ENCODE data around the gene DUSP22.

Gene DUSP22

DNA sequence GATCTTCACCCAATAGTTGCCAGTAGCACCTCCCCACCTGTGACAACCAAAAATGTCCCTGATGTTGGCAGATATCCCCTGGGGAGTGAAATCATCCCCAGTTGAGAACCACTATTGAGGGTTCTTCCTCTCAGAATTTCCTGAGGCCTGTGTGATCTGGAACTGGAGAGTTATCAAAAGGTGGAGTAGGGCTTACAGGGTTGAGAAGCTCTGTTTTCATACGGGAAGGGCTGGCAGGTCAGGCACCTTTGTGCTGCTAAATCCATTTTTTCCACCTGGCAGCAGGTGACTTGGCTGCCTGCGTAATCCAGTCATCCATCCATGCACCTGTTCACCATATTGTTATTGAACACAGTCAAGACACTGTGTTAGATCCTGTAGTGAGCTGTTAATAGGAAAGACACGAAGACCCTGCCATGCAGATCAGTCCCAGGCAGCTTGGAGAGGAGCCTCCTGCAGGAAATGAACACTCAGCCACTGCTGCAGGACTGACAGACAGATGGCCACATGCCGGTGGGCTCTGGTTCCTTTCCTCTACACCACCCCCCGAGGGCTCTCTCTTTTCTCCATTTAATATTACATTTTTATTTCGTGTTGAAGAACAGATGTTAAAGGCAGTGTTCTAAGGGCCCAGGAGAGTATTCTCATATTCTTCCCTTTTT lies 5.4 kb downstream of the DUSP22 start:
- DNase-seq: no peak

DNA sequence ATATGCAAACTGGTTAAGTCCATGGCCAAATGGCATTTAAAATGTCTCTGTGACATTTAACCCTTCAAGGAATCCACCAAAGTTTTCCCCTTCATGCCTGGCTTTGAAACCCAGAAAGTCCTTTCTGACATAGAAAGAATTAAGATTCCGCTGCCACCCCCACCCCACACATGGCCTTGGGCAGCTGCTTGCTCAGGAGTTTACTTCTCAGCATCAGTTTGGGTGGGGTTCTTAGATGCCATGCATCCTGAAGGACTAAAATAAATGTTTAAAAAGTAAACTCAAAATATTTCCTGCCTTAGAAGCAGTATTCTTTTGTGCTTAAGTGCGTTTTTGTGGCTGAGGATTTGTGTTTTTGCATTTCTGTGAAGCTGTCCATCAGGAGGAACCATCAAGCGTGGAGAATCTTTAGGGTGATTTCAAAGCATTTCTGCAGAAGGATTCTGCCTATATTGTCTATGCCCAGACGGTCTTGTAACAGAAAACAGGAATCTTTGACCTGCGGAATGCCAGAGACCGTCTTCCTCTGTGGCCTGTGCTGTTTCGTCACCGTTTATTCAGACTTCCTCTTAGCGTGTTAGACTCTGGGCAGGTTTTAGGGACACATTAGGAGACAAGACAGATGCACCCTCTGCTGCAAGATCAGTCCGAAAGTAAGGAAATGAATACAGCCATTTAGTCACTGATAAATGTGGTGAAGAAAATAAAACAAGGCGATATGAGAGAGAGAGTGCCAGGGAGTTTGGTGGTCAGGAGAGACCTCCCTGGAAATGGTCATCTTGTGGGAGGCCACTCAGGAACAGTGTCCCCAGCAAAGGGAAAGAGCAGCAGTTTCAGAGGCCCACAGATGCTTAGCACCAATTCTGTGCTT lies 6.2 kb downstream of the DUSP22 start:
- no peak for DNase-seq

DNA sequence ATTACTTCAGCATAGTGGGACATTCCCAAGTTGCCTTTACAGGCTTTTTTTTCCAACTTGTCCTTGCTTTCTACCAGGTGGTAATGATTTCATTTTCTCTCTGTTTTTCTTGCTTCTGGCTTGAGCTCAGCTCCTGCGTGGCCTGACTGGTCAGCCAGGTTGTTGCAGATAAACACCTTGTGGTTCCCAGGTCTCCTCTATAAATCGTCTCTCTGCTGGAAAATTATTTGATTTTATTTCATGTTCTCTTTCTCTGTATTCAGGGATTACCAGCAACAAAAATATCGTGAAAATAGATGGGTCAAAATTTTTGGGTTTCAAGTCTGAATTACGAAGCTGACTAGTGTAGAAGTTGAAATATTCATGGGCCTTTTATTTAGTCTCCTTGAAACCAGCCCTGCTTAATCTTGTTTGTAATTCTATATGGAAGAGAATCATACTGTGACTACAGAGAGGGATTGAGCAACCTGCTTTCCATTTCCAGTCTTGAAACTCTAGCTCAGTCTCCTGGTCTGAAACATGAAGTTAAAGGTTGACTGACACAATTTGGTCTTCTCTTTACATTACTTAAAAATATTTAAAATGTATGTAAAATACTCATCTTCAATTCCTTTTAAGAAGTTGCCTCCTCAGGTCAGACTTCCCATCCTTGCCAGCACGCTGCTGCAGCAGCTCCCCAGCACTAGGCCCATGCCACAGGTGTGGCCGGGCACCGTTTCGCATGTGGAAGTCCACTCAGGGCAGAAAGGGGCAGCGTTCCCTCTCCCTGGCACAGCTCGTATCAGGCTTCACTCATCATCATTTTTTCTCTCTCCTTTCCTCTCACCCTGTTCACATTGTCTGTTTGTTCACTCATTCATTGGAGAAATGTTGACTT lies 7.1 kb downstream of the DUSP22 start:
- DNase-seq: no peak

DNA sequence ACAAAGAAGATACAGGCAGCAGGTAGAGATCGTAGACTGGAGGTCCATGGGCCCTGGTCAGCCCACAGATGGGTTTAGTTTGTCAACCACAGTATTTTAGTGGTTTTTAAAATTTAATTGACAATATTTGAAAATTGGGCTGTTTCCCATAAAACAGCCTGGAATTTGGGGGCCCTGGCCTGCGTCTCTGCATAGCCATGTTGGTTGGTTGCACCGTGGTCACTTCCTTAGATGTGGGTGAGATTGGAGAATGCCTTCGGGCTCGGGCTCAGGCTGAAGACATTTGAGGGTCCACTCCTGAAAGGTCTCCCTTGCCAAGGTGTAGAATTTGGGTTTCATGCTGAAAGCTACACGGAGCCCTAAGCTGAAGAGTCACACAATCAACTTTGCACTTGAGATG lies 7.7 kb downstream of the DUSP22 start:
- no peak for DNase-seq

DNA sequence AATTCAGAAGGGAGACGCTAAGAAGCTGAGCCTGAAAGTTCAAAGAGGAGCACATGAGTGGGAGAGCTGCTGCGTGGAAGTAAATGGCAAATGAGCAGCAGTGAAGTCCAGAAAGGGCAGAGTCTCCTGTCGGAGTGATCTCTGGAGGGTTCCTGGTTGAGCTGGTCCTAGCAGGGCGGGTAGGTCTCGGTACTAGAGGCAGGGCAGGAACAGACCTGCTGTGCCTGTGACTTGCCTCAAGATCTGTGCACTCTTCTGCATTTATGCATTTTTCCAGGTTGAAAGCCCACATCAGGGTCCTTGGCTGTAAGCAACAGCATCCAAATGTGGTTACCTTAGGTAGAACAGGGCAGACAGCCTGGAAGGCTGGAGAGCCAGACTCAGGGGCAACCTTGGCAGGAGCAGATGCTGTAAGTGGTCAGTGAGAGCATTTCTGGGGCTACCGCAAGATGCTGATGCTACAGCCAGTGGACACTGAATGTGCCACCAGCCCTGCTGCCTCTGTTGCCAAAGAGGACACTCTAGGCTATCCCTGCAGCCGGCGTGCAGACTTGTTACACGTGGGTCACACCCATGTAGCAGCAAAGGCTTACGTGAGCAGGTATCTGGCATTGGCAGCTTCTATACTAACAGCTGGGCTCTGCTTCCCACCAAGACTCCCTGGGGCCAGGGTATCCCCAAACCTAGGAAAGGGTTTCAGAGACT lies 8.4 kb downstream of the DUSP22 start:
- no peak for DNase-seq

DNA sequence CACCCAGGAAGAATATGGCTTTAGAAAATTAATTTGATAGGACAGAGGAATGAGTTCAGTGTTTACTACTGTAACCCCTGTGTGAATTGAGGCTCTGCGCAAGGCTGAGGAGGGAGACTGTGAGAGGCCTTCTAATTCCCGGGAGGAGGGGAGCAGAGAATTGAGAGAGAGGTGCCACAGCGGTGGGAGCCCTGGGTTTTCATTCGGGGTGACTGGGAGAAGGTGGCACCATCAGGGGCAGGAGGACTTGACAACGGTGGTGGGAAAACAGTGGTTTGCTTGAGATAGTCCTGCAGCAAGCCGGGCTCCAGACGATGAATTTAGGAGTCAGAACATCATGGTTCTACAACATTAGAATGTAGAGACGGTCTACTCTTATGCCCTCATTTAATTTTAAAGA lies 9.2 kb downstream of the DUSP22 start:
- no peak for DNase-seq

DNA sequence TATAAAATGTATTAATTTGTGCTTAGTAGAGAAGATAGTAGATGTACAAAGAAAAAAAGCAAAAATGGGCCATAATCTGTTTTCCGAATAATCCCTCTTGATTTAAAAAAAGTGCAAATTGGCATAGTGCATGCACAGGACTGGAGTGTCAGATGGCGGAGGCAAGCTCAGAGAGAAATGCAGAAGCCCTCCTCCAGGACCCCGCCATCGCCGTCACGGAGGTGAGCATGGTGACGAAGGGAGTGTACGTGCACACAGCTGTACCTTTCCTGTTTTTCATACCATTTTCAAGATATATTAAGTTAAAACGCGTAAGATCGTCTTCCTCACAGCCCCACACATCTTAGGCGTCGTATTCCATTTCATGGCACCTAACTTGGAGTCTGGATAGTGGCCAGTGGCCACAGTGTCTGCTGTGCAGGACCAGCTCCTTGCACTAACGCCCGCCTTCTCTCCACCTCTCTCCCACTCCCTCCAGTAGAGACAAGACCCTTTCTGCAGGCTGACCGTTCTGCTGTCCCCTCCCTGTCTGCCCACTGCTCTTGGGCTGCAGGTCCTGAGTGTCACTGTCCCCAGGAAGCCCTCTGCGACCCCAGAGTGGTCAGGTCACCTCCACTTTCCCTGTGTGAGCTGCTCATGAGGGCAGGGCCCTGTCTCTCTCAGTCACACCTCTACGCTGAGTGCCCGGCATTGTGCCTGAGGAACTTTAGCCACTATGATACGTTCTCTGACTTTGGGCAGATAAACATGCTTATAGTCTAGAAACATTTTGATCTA lies 9.8 kb downstream of the DUSP22 start:
- DNase-seq: no peak

DNA sequence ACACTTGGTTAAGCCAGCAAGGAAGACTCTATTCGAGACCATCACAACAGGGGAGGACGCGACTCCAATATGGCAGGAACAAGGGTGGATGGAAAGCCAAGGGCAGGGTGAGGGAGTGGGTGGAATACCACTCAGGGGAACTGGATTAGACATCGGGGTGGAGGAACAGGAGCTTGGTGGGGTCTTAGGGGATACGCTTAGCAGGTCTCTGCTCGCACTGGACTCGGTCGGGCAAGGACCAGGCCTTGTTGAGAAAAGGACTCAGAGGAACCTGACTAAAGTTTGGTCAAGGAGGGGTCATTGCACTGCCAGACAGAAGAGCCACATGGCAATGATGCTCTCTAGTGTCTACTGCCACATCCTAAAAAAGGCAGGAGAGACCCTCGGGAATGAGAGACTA lies 10.5 kb downstream of the DUSP22 start:
- no peak for DNase-seq

DNA sequence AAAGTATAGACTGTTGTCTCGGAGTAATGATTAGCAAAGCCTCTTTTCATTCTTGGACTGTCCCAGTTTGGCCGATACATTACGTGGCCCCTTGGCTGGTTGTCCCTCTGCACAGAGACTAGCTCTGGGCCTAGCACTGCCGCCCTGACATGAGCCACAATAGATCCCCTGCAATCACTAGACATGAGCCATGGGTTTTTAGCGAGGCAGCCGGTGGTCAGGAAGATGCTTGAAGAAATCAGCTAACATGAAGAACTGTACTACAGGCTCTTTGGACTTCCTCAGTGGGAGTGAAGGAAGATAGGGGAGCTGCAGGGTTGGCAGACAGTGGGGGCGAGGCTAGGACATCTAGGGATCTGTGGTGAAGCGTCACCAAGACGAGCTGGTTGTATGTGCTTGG lies 11.0 kb downstream of the DUSP22 start:
- no peak for DNase-seq

DNA sequence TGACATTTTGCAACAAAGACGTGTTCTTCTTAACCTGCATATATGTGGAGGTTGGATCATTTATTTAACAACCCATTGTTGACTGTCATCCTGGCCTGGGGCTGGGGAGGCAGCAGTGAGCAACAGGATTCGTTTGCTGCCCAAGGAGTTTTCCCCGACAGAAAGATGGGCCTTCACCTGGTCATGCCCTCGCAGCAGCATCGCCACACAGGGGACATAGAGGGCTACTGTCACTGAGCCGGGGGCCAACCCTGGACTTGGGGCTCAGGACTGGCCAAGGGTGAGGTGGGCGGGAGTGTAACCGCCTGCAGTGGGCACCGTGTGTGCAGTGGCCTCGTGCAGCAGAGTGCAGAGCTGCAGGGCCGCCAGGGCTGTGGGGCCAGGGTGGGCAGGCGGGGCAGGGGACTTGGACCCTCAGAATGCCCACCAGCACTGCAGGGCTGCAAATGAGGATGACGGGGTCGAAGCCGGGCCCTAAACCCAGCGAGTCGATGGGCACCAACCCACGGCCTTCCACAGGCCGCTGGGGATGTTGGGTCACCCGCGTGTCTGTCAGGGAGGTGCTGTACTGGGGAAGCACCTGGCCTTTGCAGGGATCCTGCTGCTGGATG lies 11.8 kb downstream of the DUSP22 start:
- DNase-seq: no peak

DNA sequence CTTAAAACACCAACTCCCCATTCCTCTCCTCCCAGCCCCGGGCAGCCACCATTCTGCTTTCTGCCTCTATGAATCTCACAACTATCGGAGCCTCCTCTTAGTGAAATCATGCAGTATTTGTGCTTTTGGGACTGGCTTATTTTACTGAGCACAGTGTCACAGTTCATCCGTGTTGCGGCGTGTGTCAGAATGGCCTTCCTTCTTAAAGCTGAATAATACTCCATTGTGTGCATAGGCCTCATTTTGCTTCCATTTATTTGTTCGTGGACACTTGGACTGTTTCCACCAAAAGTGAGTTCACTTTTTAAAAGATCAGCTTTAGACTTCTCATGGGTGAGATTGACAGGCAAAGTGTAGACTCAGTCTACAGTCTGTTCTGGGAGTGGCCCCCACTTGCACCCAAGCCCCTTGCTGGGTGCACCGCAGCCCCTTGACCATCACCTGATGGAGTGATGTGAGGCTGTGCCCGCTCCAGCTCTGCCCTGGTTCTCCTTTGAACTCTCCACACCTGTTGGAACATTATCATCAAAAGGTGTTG lies 12.6 kb downstream of the DUSP22 start:
- DNase-seq: no peak

DNA sequence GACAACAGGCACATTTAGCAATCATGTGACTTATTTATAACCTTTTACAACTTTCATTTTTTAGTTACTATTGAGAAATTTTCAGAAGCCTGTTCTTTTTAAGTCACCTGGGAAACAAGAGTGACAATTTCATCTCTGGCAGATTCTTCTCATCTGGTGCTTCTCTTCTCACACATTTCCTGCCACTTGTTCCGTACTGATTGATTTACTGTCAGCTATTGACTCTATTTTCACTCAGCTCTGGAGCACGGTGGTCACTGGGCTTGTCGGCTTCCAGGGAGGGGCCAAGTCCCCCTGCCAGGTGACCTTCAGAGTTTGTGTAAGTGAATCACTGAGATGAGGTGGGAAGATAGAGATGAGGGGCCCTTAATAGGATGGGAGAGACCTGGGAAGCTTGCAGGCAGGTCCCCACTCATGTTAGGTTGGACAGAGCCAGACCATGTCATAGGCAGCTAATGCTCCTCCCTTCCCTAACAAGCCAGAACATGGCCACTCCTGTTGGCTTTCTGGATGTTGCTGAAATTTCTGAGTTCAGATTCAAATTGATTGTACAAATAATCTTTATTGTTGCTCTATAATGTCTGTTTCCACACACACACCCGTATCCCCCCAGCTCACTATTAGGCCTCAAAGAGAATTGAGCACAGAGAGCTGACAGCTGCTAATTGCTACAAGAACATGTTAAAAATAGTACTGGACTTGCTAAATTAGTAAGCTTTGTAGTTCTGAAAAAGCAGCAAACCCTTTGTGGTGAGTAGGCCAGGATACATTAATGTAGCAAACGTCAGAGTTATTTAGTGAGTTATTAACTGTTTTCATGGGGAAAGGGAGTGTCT lies 13.3 kb downstream of the DUSP22 start:
- no peak for DNase-seq

DNA sequence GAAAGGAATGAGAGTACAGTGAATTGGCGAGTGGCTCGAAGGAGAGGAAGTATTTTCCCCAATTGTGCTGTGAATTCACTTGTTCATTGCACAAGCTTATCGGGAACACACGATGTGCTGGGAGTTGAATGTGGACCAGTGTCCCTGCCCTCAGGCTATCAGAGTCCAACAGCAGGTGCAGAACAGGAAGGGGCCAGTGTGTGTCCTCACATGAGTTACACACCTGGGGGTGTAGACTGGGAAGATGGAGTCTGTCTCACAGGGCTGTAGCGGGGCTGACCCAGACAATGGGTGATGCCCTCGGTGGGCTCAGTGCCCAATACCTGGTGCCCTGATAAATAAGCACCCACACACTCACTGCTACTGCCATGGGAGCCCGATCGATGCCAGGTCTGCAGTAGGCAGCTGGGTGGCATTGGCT lies 14.4 kb downstream of the DUSP22 start:
- DNase-seq: no peak

DNA sequence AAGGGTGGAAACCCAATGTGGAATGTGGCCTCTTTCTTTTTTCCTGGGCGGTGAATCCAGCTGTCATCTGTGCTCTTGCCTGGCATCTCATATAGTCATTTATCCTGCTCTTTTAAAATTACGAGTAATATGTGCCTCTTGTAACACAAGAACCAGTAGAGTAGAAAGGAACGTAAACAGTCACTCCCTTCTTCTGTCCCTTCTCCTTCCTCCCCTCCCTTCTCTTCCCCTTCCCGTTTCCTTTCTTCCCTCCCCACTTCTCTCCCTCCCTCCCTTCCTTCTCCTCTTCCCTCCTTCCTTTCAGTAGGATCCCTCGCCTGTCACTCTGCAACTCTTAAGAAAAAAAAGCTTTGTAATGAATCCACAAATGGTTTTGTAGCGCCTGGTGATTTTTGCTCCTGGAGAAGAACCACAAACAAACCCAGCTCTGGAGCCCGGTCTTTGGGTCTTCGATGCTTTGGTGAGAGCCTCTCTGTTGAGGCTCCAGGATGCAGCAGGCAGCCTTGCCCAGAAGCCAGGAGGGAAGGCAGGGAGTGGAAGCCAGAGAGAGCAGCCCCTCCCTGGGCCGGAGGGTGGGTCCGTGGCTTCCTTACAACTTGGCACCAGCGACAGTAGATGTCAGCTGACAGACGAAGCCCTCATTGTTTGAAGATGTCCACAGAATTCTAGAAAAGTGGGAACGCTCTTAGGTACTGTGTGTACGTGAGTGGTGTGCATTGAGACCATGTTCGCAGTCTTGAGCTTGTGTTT lies 15.0 kb downstream of the DUSP22 start:
- DNase-seq: no peak

DNA sequence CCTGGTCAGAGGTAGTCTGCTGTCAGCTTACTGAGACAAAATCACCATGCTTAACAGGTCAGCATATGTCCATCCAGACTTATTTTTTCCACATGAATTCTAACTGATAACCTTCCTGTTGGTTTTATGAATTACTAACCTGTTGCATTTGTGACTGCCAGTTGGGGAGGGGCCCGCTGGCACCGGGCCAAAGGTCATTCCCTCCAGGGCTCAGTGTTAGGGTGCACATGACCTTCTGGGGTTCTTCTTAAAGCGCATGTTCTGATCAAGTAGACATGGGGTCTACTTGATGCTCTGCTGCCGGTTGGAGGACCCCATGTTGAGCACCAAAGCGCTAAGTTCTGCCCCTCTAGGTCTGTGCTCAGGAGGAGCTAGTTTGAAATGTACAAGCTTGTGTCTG lies 15.6 kb downstream of the DUSP22 start:
- DNase-seq: no peak

DNA sequence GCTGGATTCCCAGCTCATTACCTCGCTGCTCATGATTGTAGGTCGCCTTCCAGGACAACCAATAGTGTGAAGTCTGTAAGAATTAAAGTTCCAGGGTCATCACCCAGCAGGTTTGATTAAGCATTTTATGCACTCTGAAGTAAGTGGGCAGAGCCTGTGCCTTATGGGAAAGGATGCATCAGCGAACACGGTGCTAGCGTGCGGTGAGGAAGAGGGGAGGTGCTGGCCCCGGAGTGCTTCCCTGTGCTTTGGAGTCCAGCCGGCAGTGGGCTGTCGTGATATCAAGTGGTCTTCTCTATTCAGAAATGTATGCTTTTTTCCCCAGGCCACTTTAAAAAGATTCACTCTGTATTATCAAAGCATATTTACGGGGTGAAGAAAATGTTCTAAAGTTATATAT lies 16.0 kb downstream of the DUSP22 start:
- DNase-seq: no peak

DNA sequence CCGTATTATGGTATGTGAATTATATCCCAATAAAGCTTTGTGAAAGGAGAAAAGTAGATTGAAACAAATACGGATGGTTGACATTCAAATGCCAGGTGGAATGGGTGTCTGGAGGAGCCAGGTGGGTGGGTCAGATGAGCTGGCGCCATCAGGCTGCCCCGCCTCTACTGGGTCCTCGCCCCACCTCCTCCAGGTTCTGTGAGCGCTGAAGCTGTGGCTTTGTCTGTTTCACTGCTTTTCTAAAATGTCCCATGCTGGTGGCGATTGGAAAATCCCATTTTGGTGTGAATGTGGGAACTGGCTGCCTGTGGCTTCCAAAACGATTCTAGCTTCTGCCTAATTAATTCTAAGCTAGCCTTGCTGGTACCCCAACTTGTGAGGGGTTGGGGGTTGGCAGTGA lies 16.5 kb downstream of the DUSP22 start:
- no peak for DNase-seq

DNA sequence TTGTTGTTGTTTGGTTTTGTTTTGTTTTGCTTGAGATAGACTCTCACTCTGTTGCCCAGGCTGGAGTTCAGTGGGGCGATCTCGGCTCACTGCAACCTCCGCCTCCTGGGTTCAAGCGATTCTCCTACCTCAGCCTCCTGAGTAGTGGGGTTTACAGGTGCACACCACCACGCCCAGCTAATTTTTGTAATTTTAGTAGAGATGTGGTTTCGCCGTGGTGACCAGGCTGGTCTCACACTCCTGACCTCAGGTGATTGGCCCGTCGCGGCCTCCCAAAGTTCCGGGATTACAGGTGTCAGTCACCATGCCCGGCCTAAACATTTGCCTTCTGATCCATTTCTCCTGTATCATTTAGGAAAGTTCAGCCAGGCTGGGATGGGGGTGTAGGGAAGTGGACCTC lies 17.7 kb downstream of the DUSP22 start:
- DNase-seq: no peak

DNA sequence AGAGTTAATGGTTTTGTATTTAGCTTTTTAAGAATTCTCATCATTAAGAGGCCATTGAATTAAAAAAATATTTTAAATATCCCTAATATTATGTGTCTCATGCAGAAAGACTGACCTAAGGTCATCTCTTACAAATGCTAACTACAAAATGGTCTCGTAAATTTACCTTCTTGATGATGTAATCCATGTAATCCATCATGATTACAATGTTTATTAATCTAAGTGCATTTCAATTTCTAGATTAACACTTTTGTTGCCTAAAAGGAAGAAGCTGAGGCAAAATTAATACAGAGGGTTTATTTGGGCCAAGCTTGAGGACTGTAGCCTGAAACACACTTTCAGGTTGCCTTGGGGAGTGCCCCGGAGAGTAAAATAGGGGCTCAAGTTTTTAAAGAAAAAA lies 18.4 kb downstream of the DUSP22 start:
- DNase-seq: no peak

Data from fibroblast of skin of scalp (primary cell).